ENCODE results near the gene LARP1B. TPM values are rescaled to one million over a fixed set of nuclear protein-coding genes. Genes with fewer than 3 reads are reported as not detected.
"Not testable (repeated sequence)": the region's sequence is repeated elsewhere in the genome, so short reads cannot be mapped to it uniquely, and the experiment has no call there.

Gene LARP1B
- total RNA-seq, result 13.2 TPM
- long read RNA-seq, partial matches to known transcripts, result 6 of 13 reads
- long read RNA-seq, other reads (novel, unspliced or antisense), result 5 of 13 reads

DNA sequence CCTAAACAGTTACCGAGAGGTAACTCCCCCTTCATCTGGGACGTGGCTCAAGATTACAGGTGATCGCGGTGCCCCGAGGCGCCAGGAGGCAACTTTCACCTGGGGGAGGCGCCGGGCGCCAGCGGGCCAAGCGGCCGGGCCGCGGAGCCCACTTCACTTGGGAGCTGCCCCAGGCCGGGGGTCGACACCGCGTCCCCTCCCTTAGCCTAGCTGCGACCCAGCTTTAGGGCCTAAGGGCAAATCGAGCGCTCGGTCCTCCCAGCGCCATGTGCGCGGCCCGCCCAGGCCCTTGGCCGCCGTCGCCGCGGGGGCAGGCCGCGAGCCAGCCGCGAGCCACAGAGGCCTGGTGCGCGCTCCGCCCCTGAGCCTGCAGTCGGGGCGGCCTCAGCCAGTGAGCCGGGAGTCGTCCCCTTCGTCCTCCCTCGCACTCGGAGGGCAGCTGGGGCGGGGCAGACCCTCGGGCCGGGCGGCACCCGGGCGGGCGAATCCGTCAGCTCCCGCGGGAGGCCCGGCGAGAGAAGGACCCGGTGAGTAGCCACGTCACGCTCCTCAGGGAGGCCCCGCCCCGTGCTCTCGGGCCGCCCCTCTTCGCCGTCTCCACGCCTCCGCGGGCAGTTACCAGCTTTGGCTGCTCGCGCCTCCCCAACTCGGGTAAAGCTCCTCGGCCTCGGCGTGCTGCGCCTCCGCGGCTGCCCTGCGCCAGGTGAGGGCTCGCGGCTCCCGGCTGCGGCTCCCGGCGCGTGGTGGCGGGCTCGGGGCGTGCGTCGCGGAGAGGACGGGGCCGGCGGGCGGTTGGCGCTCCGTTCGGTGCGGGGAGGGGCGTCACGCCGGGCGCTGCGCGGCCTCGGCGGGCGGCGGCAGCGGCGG is at the start of gene LARP1B:
LARP1B (plus strand) TSS at position 614 of the 867 bp plus-strand sequence. CDS start 13,640 bp downstream, outside the sequence.
- Histone ChIP-seq H3K36me3 (no peaks in the 10 kb centered on the region), H3K27me3 (ENCODE audit: low read depth) (no peaks in the 10 kb centered on the region), H3K27ac (peak within 1 kb of the TSS; percentile 94), H3K4me3 (peak within 1 kb of the TSS; percentile 78), H3K9me3 (no peaks in the 10 kb centered on the region), H3K4me1 (peaks cover 9% of the 10 kb centered on the region)
- DNase-seq (peak; percentile 98), ATAC-seq (peak; percentile 96 to 98)
- no peak for TF ChIP-seq CTCF (IDR thresholded peaks at IDR 0.05)
- intact Hi-C loops (cut with DNase I), result no loop called here

GRCh38 chr4:128025319-128025718 is 35.8 kb upstream of the LARP1B start:
- no peak for ATAC-seq
- peaks cover 89% of the 10 kb centered on the region for H3K36me3 ChIP-seq
- H3K27ac ChIP-seq, result no peak overlapping the region
- DNase-seq, result no peak
- H3K9me3 ChIP-seq, result no peaks in the 10 kb centered on the region
- no peaks in the 10 kb centered on the region for H3K4me1 ChIP-seq
- no peak for TF ChIP-seq CTCF (IDR thresholded peaks at IDR 0.05)
- intact Hi-C loops (cut with DNase I), result no loop called here
- H3K4me3 ChIP-seq, result no peak overlapping the region
- no peaks in the 10 kb centered on the region for H3K27me3 ChIP-seq (ENCODE audit: low read depth)

- Histone ChIP-seq H3K4me3 (no peak overlapping the region), H3K27ac (no peak overlapping the region), H3K4me1 (no peaks in the 10 kb centered on the region), H3K36me3 (peaks cover 58% of the 10 kb centered on the region), H3K27me3 (ENCODE audit: low read depth) (no peaks in the 10 kb centered on the region), H3K9me3 (no peaks in the 10 kb centered on the region)
- TF ChIP-seq CTCF (IDR thresholded peaks at IDR 0.05), result no peak
- DNase-seq (no peak), ATAC-seq (no peak)
- intact Hi-C loops (cut with DNase I), result no loop called here
Measured at GRCh38 chr4:128029907-128030306, 31.2 kb upstream of the LARP1B start.

GRCh38 chr4:128031756-128032384 is 29.2 kb upstream of the LARP1B start:
- no peak overlapping the region for H3K4me3 ChIP-seq
- H3K27ac ChIP-seq, result no peak overlapping the region
- peaks cover 45% of the 10 kb centered on the region for H3K36me3 ChIP-seq
- TF ChIP-seq CTCF (IDR thresholded peaks at IDR 0.05), result no peak
- H3K9me3 ChIP-seq, result no peaks in the 10 kb centered on the region
- intact Hi-C loops (cut with DNase I), result no loop called here
- no peak for DNase-seq
- no peaks in the 10 kb centered on the region for H3K4me1 ChIP-seq
- no peak for ATAC-seq
- H3K27me3 ChIP-seq (ENCODE audit: low read depth), result no peaks in the 10 kb centered on the region

- DNase-seq (no peak), ATAC-seq (no peak)
- Histone ChIP-seq H3K4me1 (no peaks in the 10 kb centered on the region), H3K27me3 (ENCODE audit: low read depth) (no peaks in the 10 kb centered on the region), H3K27ac (no peak overlapping the region), H3K9me3 (no peaks in the 10 kb centered on the region), H3K4me3 (no peak overlapping the region), H3K36me3 (no peaks in the 10 kb centered on the region)
- intact Hi-C loops (cut with DNase I), result no loop called here
- TF ChIP-seq CTCF (IDR thresholded peaks at IDR 0.05), result no peak
Measured at GRCh38 chr4:128039568-128039967, 21.5 kb upstream of the LARP1B start.

DNA sequence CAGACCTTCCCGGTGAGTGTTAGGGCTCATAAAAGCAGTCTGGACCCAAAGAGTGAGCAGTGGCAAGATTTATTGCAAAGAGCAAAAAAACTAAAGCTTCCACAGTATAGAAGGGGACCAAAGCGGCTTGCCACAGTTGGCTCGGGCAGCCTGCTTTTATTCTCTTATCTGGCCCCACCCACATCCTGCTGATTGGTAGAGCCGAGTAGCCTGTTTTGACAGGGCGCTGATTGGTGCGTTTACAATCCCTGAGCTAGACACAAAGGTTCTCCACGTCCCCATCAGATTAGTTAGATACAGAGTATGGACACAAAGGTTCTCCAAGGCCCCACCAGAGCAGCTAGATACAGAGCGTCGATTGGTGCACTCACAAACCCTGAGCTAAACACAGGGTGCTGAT is 14.1 kb upstream of the LARP1B start:
- H3K4me1 ChIP-seq; H3K4me3 ChIP-seq; H3K27ac ChIP-seq; intact Hi-C loops (cut with DNase I); DNase-seq; H3K36me3 ChIP-seq; ATAC-seq; H3K9me3 ChIP-seq; H3K27me3 ChIP-seq (ENCODE audit: low read depth): not testable (repeated sequence)

DNA sequence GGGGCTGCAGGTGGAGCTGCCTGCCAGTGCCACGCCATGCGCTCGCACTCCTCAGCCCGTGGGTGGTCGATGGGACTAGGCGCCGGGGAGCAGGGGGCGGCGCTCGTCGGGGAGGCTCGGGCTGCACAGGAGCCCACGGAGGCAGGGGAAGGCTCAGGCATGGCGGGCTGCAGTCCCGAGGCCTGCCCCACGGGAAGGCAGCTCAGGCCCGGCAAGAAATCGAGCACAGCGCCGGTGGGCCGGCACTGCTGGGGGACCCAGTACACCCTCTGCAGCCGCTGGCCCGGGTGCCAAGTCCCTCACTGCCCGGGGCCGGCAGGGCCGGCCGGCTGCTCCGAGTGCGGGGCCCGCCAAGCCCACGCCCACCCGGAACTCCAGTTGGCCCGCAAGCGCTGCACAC is 13.6 kb upstream of the LARP1B start:
- H3K9me3 ChIP-seq; H3K4me3 ChIP-seq; H3K27ac ChIP-seq; ATAC-seq; H3K27me3 ChIP-seq (ENCODE audit: low read depth); H3K4me1 ChIP-seq; intact Hi-C loops (cut with DNase I); DNase-seq; H3K36me3 ChIP-seq: not testable (repeated sequence)

DNA sequence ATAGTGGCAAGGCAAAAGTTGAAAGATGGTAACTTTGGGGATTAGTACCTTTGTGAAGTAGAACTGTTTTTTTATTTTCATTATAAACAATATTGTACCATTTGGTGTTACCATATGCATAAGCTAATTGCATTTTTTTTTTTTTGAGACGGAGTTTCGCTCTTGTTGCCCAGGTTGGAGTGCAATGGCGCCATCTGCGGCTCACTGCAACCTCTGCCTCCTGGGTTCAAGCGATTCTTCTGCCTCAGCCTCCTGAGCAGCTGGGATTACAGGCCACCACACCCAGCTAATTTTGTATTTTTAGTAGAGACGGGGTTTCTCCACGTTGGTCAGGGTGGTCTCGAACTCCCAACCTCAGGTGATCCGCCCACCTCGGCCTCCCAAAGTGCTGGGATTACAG is 9.9 kb upstream of the LARP1B start:
- H3K27me3 ChIP-seq (ENCODE audit: low read depth); intact Hi-C loops (cut with DNase I); H3K36me3 ChIP-seq; H3K27ac ChIP-seq; ATAC-seq; H3K4me3 ChIP-seq; DNase-seq; H3K4me1 ChIP-seq; H3K9me3 ChIP-seq: not testable (repeated sequence)
